HG03558 (cell line): ENCODE results near the gene OR4K17.
"Not testable (repeated sequence)": the region's sequence is repeated elsewhere in the genome, so short reads cannot be mapped to it uniquely, and the experiment has no call there.

Source experiments
- ATAC-seq: cut with Tn5 transposase; IDR thresholded peaks from one replicate; pipeline ENCODE4 v1.9.1; 2021; ENCODE audit warnings: moderate number of reproducible peaks; ENCODE audit not compliant: unreplicated experiment; ENCODE audit errors: extremely low read depth

The OR4K17 gene

GRCh38 chr14:20110438-20110837, at the start of gene OR4K17:
TSS of gene OR4K17 (plus strand) at chr14:20110739. CDS start at chr14:20117500, 6,761 bp downstream.
- no peak for ATAC-seq

GRCh38 chr14:20092050-20092449, 18.5 kb upstream of the OR4K17 start:
- no peak for ATAC-seq

GRCh38 chr14:20093442-20093841, 17.1 kb upstream of the OR4K17 start:
- ATAC-seq: no peak

- not testable (repeated sequence) for ATAC-seq
Measured at GRCh38 chr14:20098926-20099770, 11.4 kb upstream of the OR4K17 start.

- ATAC-seq: no peak
Measured at GRCh38 chr14:20112321-20112720, 1.8 kb downstream of the OR4K17 start.

- ATAC-seq: no peak
Measured at GRCh38 chr14:20116748-20117147, 6.2 kb downstream of the OR4K17 start.

GRCh38 chr14:20118795-20119194, 8.3 kb downstream of the OR4K17 start:
- no peak for ATAC-seq

- ATAC-seq: no peak
Measured at GRCh38 chr14:20138520-20138919, 28.0 kb downstream of the OR4K17 start, which contains the start of gene OR4N5. TSS of gene OR4N5 (plus strand) at chr14:20138820. CDS start at chr14:20143736, 4,916 bp downstream.

GRCh38 chr14:20143911-20144310, 33.4 kb downstream of the OR4K17 start:
- ATAC-seq: no peak

- no peak for ATAC-seq
Measured at GRCh38 chr14:20144820-20145219, 34.3 kb downstream of the OR4K17 start.

GRCh38 chr14:20164462-20164861, 53.9 kb downstream of the OR4K17 start:
- no peak for ATAC-seq

GRCh38 chr14:20167091-20167490, 56.6 kb downstream of the OR4K17 start:
- ATAC-seq: no peak

- ATAC-seq: not testable (repeated sequence)
Measured at GRCh38 chr14:20169852-20170251, 59.3 kb downstream of the OR4K17 start.
